GM12873 (cell line): Measurements from ENCODE around the gene NIP7.

Experiments
- CTCF ChIP-seq: IDR thresholded peaks from 2 replicates; pipeline ENCODE4 v1.5.1; 2012; ENCODE audit warnings: low read depth, mild to moderate bottlenecking, moderate library complexity, low read length, control low read depth; ENCODE audit not compliant: insufficient read depth; ENCODE audit errors: missing control alignments

The NIP7 gene

GRCh38 chr16:69338557-69339288, 849 bp upstream of the NIP7 start:
- TF ChIP-seq CTCF, result no peak

GRCh38 chr16:69340095-69340644, 598 bp downstream of the NIP7 start:
- TF ChIP-seq CTCF, result no peak

GRCh38 chr16:69344171-69344570, 4.6 kb downstream of the NIP7 start:
- no peak for TF ChIP-seq CTCF

GRCh38 chr16:69345923-69346322, 6.4 kb downstream of the NIP7 start:
- TF ChIP-seq CTCF, result no peak

- TF ChIP-seq CTCF, result no peak
Measured at GRCh38 chr16:69346683-69347082, 7.1 kb downstream of the NIP7 start.

GRCh38 chr16:69348222-69348621, 8.7 kb downstream of the NIP7 start:
- TF ChIP-seq CTCF, result no peak

- TF ChIP-seq CTCF, result no peak
Measured at GRCh38 chr16:69349536-69349935, 10.0 kb downstream of the NIP7 start.
